NCI-H1436 treated with DMSO at 0.1 percent for 48 hours (cell line): ENCODE measurements around the gene CRHR1.
A peak's percentile ranks its signal among the peaks of the same experiment; 100 is the strongest.

Experiments
- DNase-seq: peaks from one replicate; lab custom pipeline; 2025; lab: John Stamatoyannopoulos, UW

Gene CRHR1

GRCh38 chr17:45758544-45758943, 25.6 kb upstream of the CRHR1 start:
- no peak for DNase-seq

- DNase-seq: no peak
These were observed 24.4 kb upstream of the CRHR1 start for GRCh38 chr17:45759761-45760160.

GRCh38 chr17:45761957-45762565, 22.1 kb upstream of the CRHR1 start:
- no peak for DNase-seq

- no peak for DNase-seq
These were observed 20.9 kb upstream of the CRHR1 start for GRCh38 chr17:45763182-45763581.

- no peak for DNase-seq
These were observed 19.6 kb upstream of the CRHR1 start for GRCh38 chr17:45764479-45764878.

- DNase-seq: no peak
These were observed 16.1 kb upstream of the CRHR1 start for GRCh38 chr17:45768000-45768399.

- no peak for DNase-seq
These were observed 13.4 kb upstream of the CRHR1 start for GRCh38 chr17:45770632-45771270.

- no peak for DNase-seq
These were observed 12.7 kb upstream of the CRHR1 start for GRCh38 chr17:45771271-45771959.

GRCh38 chr17:45775148-45775547, 9.0 kb upstream of the CRHR1 start:
- peak; percentile 45 for DNase-seq

GRCh38 chr17:45775576-45776011, 8.5 kb upstream of the CRHR1 start:
- DNase-seq: no peak

GRCh38 chr17:45776896-45777295, 7.2 kb upstream of the CRHR1 start:
- DNase-seq: no peak

- no peak for DNase-seq
These were observed 6.7 kb upstream of the CRHR1 start for GRCh38 chr17:45777388-45777787.

- DNase-seq: no peak
These were observed 3.2 kb upstream of the CRHR1 start for GRCh38 chr17:45780921-45781320.

GRCh38 chr17:45782889-45783592, 1.1 kb upstream of the CRHR1 start:
- no peak for DNase-seq

- DNase-seq: no peak
These were observed 377 bp upstream of the CRHR1 start for GRCh38 chr17:45783593-45784292.

GRCh38 chr17:45784741-45785479, 790 bp downstream of the CRHR1 start:
- no peak for DNase-seq

GRCh38 chr17:45785480-45786193, 1.5 kb downstream of the CRHR1 start:
- DNase-seq: no peak

- DNase-seq: no peak
These were observed 2.2 kb downstream of the CRHR1 start for GRCh38 chr17:45786349-45786748.

GRCh38 chr17:45787044-45787443, 2.9 kb downstream of the CRHR1 start:
- no peak for DNase-seq

- DNase-seq: no peak
These were observed 3.5 kb downstream of the CRHR1 start for GRCh38 chr17:45787656-45788055.

- DNase-seq: no peak
These were observed 3.9 kb downstream of the CRHR1 start for GRCh38 chr17:45788057-45788456.
